GM18858 (cell line): Measurements from ENCODE around the gene EFCAB11.

Experiments
- ATAC-seq: cut with Tn5 transposase; IDR thresholded peaks from one replicate; pipeline ENCODE4 v1.9.1; 2021; ENCODE audit not compliant: unreplicated experiment

EFCAB11 gene

DNA sequence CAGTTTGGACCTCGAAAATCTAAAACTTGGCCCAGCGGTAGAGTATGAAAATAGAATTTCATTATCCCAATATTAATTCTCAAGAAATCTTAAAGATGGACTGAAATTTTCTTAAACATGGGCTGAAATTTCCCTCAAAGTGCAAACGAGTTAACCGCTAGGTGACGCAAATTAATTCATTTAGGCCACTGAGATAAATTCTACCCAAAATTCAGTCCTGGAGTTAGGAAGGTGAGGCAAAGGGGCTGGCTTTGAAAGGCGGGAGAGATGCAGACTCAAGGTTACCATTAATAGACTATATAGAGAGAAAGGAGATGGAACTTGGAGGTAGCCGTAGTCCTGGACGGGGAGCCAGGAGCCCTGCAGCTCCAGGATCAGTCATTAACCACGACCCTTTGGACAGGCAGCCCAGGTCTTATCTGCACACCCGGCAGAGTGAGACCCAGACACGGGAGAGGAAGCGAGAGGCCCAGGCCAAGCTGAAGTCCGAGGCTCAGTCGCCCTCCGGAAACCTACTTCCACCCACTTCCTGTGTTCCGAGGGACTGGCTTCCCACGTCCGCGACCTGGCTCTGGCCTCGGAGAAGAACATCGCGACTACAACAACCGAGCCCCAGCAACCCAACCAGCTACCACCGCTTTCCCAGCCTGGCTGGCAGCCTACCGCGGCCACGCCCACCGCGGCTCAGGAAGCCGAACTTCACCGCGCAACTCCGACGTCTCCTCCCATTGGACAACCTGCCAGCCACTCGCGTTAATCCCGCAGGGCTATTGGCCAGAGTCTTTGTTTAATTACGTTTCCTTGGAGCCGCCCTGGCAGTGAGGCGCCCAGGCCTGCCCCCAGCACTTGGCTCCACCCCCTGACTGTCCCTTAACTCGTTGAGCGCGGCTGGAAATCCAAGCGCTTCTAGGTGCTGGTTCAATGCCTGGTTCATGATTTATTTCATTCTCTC lies at the start of gene EFCAB11:
Gene EFCAB11, minus strand, starts transcription at position 661 of the 952 bp plus-strand sequence. Its CDS starts 70 bp downstream, at position 591.
- ATAC-seq, result peak; percentile 81

GRCh38 chr14:90003526-90004307 lies 49.2 kb upstream of the EFCAB11 start:
- ATAC-seq, result no peak

DNA sequence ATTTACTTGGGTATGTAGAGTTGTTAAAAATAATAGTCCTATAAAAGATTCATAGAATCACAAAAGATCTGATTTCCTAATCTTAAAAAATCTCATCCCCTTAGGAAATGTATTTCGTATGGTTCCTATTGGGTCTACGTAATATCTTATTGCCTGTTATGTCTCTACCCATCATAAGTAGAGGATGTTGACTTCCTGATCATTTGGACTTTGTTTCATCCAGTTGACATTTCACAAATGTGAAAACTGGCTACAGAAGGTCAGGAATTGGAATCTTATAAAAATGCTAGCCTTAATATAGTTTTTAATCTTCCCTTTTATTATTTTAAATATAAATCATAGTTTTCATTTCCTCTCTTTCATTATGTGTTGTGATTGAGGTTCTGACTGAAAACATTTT lies 46.4 kb upstream of the EFCAB11 start:
- no peak for ATAC-seq

DNA sequence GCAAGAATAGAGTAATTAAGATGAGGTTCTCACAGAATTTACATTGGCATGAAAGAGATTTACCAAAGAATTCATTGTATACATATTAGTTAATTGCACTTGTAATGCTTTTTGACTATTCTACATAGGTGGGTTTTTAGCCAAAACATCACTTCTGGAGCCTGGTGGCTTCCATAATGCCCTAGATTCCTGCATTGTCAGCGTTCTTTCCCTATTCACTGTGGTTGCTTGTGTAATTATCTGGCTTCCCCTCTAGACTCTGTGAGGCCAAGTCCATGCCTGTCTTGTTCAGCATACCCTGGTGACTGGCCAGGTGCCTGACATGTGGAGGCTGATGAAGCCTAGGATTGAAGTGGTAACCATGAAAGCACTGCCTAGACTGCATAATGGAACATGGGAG lies 42.4 kb upstream of the EFCAB11 start:
- ATAC-seq, result no peak

GRCh38 chr14:89992273-89992672 lies 37.7 kb upstream of the EFCAB11 start:
- no peak for ATAC-seq

DNA sequence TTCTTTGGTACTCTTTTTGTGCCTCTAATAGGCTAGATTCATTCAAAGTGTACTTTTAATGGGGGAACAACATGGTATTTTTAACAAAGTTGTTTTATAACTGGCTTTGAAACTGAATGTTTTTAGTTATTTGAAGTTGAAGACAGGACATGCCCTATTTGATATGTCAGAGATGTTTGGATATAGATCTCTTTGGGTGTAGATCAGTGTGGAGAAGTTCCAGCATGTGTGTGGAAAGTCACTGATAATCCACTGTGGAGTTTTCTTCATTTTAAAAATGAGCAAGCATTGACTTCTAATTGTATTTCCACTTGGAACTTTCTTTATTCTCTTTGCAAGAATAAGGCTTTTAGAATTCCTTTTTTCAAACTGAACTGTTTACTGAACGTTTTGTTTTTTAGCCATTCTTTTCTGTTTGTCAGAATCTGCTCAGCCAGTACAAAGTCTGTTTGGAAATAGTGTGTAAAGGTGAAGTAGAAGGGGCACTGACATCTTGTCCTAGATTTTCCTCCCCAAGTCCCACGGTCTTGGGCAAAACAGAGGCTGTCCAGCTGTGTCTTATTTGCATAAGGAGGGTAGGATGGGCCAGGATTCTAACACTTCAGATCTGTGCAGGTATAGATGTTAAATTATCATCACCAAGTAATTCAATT lies 36.2 kb upstream of the EFCAB11 start:
- no peak for ATAC-seq

GRCh38 chr14:89990218-89990617 lies 35.7 kb upstream of the EFCAB11 start:
- no peak for ATAC-seq

DNA sequence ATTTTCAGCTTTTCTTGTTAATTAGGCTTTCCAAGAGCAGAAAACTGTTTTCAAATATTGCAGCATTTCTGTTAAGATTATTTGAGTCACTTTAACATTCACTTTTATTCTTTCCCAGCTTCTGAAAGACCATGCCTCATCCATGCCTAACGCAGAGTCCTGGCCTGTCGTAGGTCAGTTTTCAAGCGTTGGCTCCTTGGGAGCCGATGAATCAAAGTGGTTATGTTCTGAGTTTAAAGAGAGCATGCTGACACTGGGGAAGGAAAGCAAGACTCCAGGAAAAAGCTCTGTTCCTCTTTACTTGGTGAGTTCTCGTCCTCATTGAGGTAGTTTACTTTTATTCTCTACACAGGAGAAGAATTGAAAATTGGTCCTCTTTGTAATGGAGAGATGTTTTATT lies 34.3 kb upstream of the EFCAB11 start:
- no peak for ATAC-seq

DNA sequence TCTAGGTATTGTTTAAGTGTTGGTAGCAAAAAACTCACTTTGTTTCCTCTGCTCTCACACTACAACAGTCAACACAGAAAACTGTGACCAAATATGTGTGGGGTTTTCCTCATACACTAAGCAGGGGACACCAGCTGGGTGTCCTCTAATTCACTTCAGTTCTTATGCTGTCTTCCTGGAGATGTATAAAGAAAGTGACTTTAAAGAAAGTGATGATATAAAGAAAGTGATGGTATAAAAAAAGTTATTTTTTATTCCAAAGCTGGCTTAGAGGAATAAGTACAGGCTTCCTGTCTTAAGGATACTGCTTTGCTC lies 32.6 kb upstream of the EFCAB11 start:
- ATAC-seq, result no peak

- ATAC-seq, result no peak
Measured at GRCh38 chr14:89986462-89987160, 32.1 kb upstream of the EFCAB11 start.

DNA sequence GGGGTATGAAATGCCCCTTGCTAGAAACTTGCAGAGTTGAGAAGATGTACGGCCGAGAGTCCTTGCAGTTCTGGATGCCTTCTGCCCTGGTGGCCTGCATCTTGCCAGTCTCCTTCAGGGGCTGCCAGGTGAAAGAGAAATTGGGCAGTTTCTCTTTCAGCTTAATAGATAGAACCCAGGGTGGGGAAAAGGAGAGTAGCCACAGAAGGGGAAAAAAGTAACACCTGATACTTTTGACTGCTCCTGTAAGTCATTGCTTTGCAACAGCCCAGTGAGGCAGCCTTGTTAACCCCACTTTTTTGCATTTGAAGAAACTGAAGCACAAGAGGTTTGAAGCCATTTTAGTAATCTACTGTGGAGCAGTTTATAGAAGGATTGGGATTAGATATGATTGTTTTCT lies 28.8 kb upstream of the EFCAB11 start:
- ATAC-seq, result no peak

GRCh38 chr14:89978656-89979055 lies 24.1 kb upstream of the EFCAB11 start:
- no peak for ATAC-seq

DNA sequence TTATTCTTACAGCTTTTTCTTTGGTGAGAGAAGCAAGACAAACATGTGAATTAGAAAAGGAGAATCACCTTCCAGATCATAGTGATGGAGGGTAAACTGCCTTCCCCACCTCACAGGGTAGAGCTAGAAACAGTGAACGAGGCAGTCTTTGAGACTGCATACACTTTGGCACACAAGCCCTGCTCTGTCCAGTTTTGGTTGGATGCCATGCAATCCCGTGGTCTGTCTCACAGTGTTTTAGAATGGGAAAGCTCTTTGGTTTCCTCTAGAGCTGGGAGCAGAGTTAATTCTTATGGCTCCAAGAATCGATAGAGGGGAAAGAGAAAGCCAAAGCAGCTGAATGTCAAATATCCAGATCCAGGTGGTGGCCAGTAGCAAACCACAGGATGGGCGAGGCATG lies 23.1 kb upstream of the EFCAB11 start:
- no peak for ATAC-seq

DNA sequence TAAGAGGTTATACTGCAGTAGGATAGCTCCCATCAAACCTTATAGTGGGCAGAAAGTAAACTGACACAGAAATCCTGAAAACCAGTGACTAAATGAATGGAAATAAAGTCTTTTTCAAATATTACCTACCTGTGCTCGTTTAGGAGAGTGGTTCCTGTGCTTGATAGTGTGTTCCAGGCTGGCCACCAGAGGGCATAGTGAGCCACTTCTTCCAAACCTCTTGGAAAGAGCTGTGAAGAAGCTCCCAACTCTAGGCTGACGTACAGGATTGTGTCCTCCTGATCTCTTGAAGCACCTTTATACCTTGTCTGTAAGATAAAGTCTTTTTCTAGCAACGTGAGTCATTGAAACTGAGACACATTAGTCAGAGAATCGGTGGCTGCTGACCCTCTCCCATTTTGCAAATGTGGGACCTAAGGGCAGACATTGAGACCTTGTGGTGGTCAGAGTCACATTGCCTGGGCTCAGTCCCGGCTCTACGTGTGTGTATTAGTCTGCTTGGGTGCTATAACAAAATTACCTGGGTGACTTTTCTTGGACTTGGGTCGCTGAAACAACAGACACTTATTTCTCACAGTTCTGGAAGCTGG lies 18.8 kb upstream of the EFCAB11 start:
- peak; percentile 47 for ATAC-seq

GRCh38 chr14:89965839-89966238 lies 11.3 kb upstream of the EFCAB11 start:
- ATAC-seq, result no peak

DNA sequence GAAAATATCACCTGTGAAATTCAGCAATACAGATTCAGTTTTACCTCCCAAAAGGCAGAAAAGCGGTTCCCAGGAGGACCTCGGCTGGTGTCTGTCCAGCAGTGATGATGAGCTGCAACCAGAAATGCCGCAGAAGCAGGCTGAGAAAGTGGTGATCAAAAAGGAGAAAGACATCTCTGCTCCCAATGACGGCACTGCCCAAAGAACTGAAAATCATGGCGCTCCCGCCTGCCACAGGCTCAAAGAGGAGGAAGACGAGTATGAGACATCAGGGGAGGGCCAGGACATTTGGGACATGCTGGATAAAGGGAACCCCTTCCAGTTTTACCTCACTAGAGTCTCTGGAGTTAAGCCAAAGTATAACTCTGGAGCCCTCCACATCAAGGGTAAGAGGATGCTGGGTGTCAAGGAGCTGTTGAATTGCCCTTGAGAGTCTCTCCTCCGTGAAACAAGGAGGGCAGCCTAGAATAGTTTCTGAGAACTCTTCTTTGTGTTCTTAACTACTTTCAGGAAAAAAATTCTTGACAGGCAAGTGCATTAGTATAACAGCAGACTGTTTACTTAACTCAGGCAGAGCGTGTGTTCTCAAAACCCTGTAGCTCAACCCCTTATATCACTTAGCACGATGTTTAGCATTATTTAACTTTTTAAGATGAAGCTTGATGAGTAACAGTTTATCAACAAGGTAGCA lies 8.9 kb upstream of the EFCAB11 start:
- ATAC-seq, result no peak

- no peak for ATAC-seq
Measured at GRCh38 chr14:89960914-89961313, 6.4 kb upstream of the EFCAB11 start.

DNA sequence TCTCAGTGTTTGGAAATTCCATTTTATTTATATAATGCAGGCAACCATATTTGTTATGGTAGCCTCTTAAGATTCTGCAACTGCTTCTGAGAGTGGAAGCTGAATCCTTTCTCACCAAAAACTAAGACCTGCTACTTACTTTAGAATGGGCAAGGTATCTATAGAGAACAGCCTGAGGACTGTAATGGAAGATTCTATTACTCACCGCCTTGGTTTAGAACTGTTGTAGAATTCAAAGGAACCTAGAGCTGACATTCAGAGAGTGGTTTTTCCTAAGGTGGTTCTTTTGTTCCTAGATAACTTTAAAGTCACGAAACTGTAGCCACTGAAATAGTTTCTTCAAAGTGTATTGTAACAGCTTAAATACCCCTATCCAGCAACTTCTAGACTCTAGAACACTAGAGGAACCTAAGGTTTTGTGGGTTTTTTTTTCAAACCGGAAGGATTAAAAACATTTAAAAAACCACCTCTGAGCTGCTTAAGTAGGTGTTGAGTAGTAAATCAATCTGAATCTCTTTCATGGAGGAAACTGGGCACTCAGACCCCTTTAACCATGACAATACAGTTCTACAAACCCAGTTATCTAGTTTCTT lies 5.4 kb upstream of the EFCAB11 start:
- no peak for ATAC-seq

DNA sequence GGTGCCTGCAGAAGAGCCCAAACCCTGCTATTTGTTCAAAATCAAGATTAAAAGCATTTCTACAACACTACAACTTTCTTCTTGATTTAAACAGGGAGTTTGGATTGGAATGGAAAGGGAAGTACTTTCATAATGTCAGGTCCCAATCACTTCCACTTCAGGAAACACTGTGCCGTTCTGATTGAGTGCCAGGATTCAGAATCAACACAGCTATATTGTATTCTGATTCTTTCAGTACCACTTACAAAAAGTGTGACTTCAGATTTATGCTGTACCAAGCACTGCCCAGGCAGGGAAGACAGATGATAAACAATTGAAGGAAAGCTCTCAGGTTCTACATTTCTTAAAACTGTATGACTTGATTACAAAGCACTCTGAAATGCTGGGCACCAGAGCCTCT lies 4.4 kb upstream of the EFCAB11 start:
- ATAC-seq, result no peak

DNA sequence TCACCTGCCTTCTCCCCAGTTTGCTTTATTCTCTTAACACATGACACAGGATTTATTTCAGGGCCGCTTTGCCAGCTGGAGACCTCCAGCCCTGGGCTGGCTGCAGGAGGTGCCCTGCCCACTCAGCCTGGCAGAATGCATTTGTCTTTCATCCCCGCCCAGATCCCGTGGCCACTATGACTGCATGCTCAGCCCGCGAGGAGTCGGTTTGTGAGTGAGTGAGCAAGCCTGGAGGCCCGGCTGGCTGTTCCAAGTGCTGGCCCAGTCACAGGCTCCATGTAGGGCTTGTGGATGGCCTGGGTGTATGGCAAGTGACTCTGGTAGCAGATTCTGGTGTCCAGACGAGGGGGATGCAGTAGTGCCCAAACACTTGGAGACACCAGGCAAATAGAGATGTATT lies 3.3 kb upstream of the EFCAB11 start:
- ATAC-seq, result no peak
